ENCODE results near the gene ZBTB16. TPM values are rescaled to one million over a fixed set of nuclear protein-coding genes. Genes with fewer than 3 reads are reported as not detected.

Gene ZBTB16
- total RNA-seq, 3 donors from 2014 or later = 4.9 to 82.1 (median 48.8) TPM

DNA sequence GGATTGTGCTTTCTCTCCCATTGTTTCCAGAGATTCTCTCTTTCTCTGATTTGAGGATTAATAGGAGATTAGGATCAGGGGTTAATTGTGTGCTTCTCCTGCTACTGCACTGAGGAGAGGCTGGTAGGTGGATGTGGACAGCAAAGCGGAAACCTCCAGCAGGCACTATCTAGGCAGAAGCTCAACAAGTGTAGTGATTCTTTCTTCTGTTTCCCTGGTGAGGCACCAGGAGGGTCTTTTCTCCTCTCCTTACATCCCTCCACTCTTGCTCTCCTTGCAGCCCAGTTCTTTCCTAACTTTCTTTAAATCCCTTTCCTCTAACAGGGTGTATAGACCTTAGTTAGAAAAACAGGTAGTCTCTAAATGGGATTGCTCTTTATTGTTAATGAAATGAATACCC, 1.9 kb upstream of the ZBTB16 start:
- ATAC-seq (no peak), DNase-seq (no peak)
- H3K36me3 ChIP-seq (ENCODE audit: low read depth) = no peaks in the 10 kb centered on the region
- peaks cover 14% of the 10 kb centered on the region for H3K4me1 ChIP-seq (ENCODE audit: low read depth)
- no peak overlapping the region for H3K4me3 ChIP-seq
- no peaks in the 10 kb centered on the region for H3K9me3 ChIP-seq
- intact Hi-C loops (cut with DNase I, micrococcal nuclease) = no loop called here
- TF ChIP-seq, protein P1, sequence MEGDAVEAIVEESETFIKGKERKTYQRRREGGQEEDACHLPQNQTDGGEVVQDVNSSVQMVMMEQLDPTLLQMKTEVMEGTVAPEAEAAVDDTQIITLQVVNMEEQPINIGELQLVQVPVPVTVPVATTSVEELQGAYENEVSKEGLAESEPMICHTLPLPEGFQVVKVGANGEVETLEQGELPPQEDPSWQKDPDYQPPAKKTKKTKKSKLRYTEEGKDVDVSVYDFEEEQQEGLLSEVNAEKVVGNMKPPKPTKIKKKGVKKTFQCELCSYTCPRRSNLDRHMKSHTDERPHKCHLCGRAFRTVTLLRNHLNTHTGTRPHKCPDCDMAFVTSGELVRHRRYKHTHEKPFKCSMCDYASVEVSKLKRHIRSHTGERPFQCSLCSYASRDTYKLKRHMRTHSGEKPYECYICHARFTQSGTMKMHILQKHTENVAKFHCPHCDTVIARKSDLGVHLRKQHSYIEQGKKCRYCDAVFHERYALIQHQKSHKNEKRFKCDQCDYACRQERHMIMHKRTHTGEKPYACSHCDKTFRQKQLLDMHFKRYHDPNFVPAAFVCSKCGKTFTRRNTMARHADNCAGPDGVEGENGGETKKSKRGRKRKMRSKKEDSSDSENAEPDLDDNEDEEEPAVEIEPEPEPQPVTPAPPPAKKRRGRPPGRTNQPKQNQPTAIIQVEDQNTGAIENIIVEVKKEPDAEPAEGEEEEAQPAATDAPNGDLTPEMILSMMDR (IDR thresholded peaks at IDR 0.05) = no peak

DNA sequence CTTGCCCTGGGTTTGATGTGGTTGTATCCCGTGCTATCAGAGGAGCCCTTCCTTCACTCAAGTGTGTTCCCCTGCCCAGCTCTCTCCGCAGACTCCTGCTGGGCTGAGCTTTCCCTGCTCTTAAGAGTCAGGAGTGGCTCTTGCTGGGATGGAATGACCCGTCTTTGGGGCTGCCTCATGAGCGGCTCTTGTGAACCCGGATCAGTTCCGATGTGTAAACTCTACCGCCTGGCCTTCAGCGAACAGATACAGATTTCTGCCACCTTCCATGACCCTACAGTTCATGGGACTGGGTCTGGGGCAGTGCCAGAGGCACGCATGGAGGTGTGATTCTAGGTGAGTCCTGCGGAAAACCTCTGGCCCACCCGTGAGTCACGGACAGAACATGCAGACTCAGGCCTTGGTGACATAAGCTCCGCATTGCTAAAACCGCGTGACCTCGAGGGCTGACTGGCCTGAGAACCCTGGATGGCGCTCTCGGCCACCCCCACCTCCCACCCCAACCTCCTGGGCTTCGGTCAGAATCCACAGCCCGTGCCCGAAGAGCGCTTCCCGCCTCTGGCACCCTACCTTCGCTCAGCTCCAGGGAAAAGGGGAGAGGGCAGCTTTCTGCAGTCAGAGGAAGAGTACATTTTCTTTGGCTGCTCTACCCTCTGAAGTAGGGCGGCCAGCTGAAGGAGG, 1.3 kb upstream of the ZBTB16 start:
- intact Hi-C loops (cut with DNase I, micrococcal nuclease) = no loop called here

DNA sequence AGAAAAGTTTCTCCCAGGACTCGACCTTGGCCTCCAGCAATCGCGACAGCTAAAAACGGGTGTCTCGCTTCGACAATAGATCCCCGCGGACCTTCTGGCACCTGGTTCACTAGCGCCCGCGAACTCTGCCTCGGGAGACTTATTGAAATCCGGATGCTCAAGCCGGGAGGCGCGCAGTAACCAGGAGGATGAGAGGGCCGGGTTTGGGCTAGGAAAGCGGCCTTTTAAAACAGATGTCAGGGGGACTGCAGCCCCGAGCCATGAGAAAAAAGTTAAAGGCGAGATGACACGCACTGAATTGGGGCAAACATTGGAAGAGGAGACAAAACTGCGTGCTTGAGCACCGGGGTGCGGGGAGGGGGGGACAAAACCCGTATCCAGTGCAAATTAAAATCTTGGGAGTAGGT, 637 bp upstream of the ZBTB16 start:
- H3K36me3 ChIP-seq (ENCODE audit: low read depth) = no peaks in the 10 kb centered on the region
- no peaks in the 10 kb centered on the region for H3K9me3 ChIP-seq
- ATAC-seq (no peak), DNase-seq (peak in 1 of 3 donors; percentile 57)
- intact Hi-C loops (cut with DNase I, micrococcal nuclease) = no loop called here
- TF ChIP-seq, protein P1 (IDR thresholded peaks at IDR 0.05) = no peak
- H3K4me3 ChIP-seq = peak overlapping the region; percentile 55
- peaks cover 14% of the 10 kb centered on the region for H3K4me1 ChIP-seq (ENCODE audit: low read depth)

More for the DNA sequence above, 1.3 kb upstream of the ZBTB16 start:
- Histone ChIP-seq H3K36me3 (ENCODE audit: low read depth) (no peaks in the 10 kb centered on the region), H3K4me1 (ENCODE audit: low read depth) (peaks cover 14% of the 10 kb centered on the region), H3K9me3 (no peaks in the 10 kb centered on the region), H3K4me3 (no peak overlapping the region)
- DNase-seq (no peak), ATAC-seq (no peak)
- TF ChIP-seq, protein P1 (IDR thresholded peaks at IDR 0.05) = no peak

DNA sequence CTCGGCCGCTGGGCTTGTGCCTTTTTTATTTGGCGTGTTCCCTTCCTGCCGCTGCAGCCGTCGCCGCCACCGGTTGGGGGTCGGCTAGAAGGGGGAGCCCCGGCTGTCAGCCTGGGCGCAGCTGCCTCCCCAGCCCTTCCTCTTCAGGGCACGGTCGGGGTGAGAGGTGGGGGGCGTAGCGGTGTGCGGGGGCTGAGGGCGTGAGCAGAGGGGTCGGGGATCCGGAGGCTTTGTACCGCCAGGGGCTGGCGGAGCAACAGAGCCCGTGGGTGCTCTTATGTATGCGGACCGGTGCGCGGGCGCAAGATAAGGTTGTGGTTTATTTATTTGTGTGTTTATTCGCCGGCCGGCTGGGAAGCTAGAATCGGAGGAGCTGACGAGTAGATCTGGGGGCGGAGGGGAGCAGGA, 477 bp downstream of the ZBTB16 start:
- DNase-seq = peak in 2 of 3 donors; percentile 56 to 64
- intact Hi-C loops (cut with DNase I, micrococcal nuclease) = loop anchor here in 1 of 2 donors (10.0 kb wide), 1 partner anchor 105 kb away; no protein-coding TSS in a partner anchor

DNA sequence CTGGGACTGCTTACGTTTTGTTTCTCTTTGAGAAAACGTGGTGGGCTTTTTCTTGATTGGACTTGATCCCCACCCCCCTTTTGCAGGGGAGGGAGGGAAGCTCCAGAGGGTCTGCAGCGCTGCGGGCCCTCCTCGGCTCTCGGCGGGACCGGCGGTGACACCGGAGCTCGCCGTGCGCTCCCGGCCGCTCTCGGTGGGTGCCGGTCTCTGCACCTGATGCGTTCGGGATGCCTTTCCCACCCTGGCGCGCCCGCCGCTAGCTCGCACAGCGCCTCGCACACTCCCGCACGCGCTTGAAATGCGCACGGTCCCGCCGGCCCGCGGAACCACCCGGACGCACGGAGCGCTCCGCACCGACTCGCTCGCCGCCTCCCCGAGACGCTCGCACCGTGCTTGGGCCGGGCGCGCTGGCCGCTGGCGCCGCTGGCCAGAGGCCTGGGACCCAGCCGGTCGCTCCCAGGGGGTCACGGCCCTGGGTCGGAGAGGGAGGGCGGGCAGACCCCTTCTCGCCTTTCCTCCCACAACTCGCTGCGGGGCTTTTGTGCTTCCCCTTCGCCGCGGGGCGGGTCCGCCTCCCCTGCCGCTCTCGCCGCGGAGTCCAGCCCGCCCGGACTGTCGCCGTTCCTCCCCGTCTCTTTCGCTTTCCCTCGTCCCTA, 1.0 kb downstream of the ZBTB16 start:
- Histone ChIP-seq H3K36me3 (ENCODE audit: low read depth) (no peaks in the 10 kb centered on the region), H3K4me3 (peak overlapping the region; percentile 55), H3K9me3 (no peaks in the 10 kb centered on the region), H3K4me1 (ENCODE audit: low read depth) (peaks cover 16% of the 10 kb centered on the region)
- ATAC-seq (peak; percentile 55), DNase-seq (peak in 2 of 3 donors; percentile 54 to 68)
- intact Hi-C loops (cut with DNase I, micrococcal nuclease) = loop anchor here in 1 of 2 donors (10.0 kb wide), 1 partner anchor 104 kb away; no protein-coding TSS in a partner anchor
- TF ChIP-seq, protein P1 (IDR thresholded peaks at IDR 0.05) = no peak

More for the DNA sequence above, 477 bp downstream of the ZBTB16 start:
- H3K9me3 ChIP-seq = no peaks in the 10 kb centered on the region
- peak; percentile 41 for ATAC-seq
- peaks cover 16% of the 10 kb centered on the region for H3K4me1 ChIP-seq (ENCODE audit: low read depth)
- no peaks in the 10 kb centered on the region for H3K36me3 ChIP-seq (ENCODE audit: low read depth)
- TF ChIP-seq, protein P1 (IDR thresholded peaks at IDR 0.05) = no peak
- peak overlapping the region; percentile 55 for H3K4me3 ChIP-seq

Data from mucosa of descending colon (tissue), 3 donors.